ENCODE measurements around the gene FTO. TPM values are rescaled to one million over a fixed set of nuclear protein-coding genes. Genes with fewer than 3 reads are reported as not detected.
"Not testable (repeated sequence)": the region's sequence is repeated elsewhere in the genome, so short reads cannot be mapped to it uniquely, and the experiment has no call there.

The FTO gene
- total RNA-seq, 1 donor from 2014 or later = 106 TPM

- DNase-seq = no peak
- H3K9me3 Mint-ChIP-seq (ENCODE audit: unreplicated experiment) = no peaks in the 10 kb centered on the region
Observed at GRCh38 chr16:53689636-53690035, 14.3 kb upstream of the FTO start.

GRCh38 chr16:53690771-53691170 is 13.2 kb upstream of the FTO start:
- Mint-ChIP-seq H3K4me3 (ENCODE audit: unreplicated experiment) (no peak overlapping the region), H3K36me3 (ENCODE audit: unreplicated experiment) (no peaks in the 10 kb centered on the region), H3K4me1 (ENCODE audit: low read depth, unreplicated experiment) (peaks cover 3% of the 10 kb centered on the region), H3K27me3 (ENCODE audit: unreplicated experiment) (peaks cover 1% of the 10 kb centered on the region), H3K9me3 (ENCODE audit: unreplicated experiment) (no peaks in the 10 kb centered on the region), H3K27ac (ENCODE audit: unreplicated experiment) (no peak overlapping the region)
- no peak for DNase-seq
- no peak for TF ChIP-seq CTCF (IDR thresholded peaks at IDR 0.05; ENCODE audit: partially characterized antibody, unreplicated experiment)

More at GRCh38 chr16:53689636-53690035, 14.3 kb upstream of the FTO start:
- Mint-ChIP-seq H3K27me3 (ENCODE audit: unreplicated experiment) (peaks cover 1% of the 10 kb centered on the region), H3K36me3 (ENCODE audit: unreplicated experiment) (peaks cover 8% of the 10 kb centered on the region), H3K4me3 (ENCODE audit: unreplicated experiment) (no peak overlapping the region), H3K27ac (ENCODE audit: unreplicated experiment) (no peak overlapping the region), H3K4me1 (ENCODE audit: low read depth, unreplicated experiment) (peaks cover 3% of the 10 kb centered on the region)
- no peak for TF ChIP-seq CTCF (IDR thresholded peaks at IDR 0.05; ENCODE audit: partially characterized antibody, unreplicated experiment)

- Mint-ChIP-seq H3K4me3 (ENCODE audit: unreplicated experiment) (no peak overlapping the region), H3K36me3 (ENCODE audit: unreplicated experiment) (peaks cover 6% of the 10 kb centered on the region), H3K9me3 (ENCODE audit: unreplicated experiment) (peaks cover 3% of the 10 kb centered on the region), H3K4me1 (ENCODE audit: low read depth, unreplicated experiment) (peaks cover 3% of the 10 kb centered on the region), H3K27me3 (ENCODE audit: unreplicated experiment) (peaks cover 5% of the 10 kb centered on the region), H3K27ac (ENCODE audit: unreplicated experiment) (no peak overlapping the region)
- peak; percentile 23 for TF ChIP-seq CTCF (IDR thresholded peaks at IDR 0.05; ENCODE audit: partially characterized antibody, unreplicated experiment)
- DNase-seq = peak; percentile 57
Observed at GRCh38 chr16:53692146-53692545, 11.8 kb upstream of the FTO start.

- H3K9me3 Mint-ChIP-seq (ENCODE audit: unreplicated experiment) = peaks cover 5% of the 10 kb centered on the region
- peaks cover 3% of the 10 kb centered on the region for H3K4me1 Mint-ChIP-seq (ENCODE audit: low read depth, unreplicated experiment)
- peaks cover 6% of the 10 kb centered on the region for H3K36me3 Mint-ChIP-seq (ENCODE audit: unreplicated experiment)
- no peak overlapping the region for H3K4me3 Mint-ChIP-seq (ENCODE audit: unreplicated experiment)
- no peak overlapping the region for H3K27ac Mint-ChIP-seq (ENCODE audit: unreplicated experiment)
- peaks cover 7% of the 10 kb centered on the region for H3K27me3 Mint-ChIP-seq (ENCODE audit: unreplicated experiment)
- no peak for DNase-seq
- no peak for TF ChIP-seq CTCF (IDR thresholded peaks at IDR 0.05; ENCODE audit: partially characterized antibody, unreplicated experiment)
Observed at GRCh38 chr16:53693320-53693719, 10.6 kb upstream of the FTO start.

GRCh38 chr16:53695070-53695469 is 8.9 kb upstream of the FTO start:
- no peak for TF ChIP-seq CTCF (IDR thresholded peaks at IDR 0.05; ENCODE audit: partially characterized antibody, unreplicated experiment)
- peaks cover 7% of the 10 kb centered on the region for H3K27me3 Mint-ChIP-seq (ENCODE audit: unreplicated experiment)
- H3K4me1 Mint-ChIP-seq (ENCODE audit: low read depth, unreplicated experiment) = peaks cover 5% of the 10 kb centered on the region
- peaks cover 5% of the 10 kb centered on the region for H3K9me3 Mint-ChIP-seq (ENCODE audit: unreplicated experiment)
- DNase-seq = no peak
- no peak overlapping the region for H3K27ac Mint-ChIP-seq (ENCODE audit: unreplicated experiment)
- no peak overlapping the region for H3K4me3 Mint-ChIP-seq (ENCODE audit: unreplicated experiment)
- peaks cover 6% of the 10 kb centered on the region for H3K36me3 Mint-ChIP-seq (ENCODE audit: unreplicated experiment)

GRCh38 chr16:53698271-53698670 is 5.7 kb upstream of the FTO start:
- H3K36me3 Mint-ChIP-seq (ENCODE audit: unreplicated experiment); H3K9me3 Mint-ChIP-seq (ENCODE audit: unreplicated experiment); H3K4me1 Mint-ChIP-seq (ENCODE audit: low read depth, unreplicated experiment); H3K4me3 Mint-ChIP-seq (ENCODE audit: unreplicated experiment); H3K27ac Mint-ChIP-seq (ENCODE audit: unreplicated experiment); H3K27me3 Mint-ChIP-seq (ENCODE audit: unreplicated experiment): not testable (repeated sequence)
- DNase-seq = peak; percentile 17
